ENCODE data around the gene CAMTA1.

The CAMTA1 gene

GRCh38 chr1:7543718-7544090, 758.5 kb downstream of the CAMTA1 start:
- Histone ChIP-seq H3K9ac (ENCODE audit: low read depth, low read length) (no peak overlapping the region), H3K4me3 (ENCODE audit: low read depth, low read length) (no peak overlapping the region), H3K4me1 (ENCODE audit: control insufficient read depth, insufficient read depth, low read length) (peaks cover 1% of the 10 kb centered on the region; the same call in 1 of the 2 replicates), H3K27me3 (ENCODE audit: control insufficient read depth, insufficient read depth, low read length) (no peaks in the 10 kb centered on the region), H3K36me3 (ENCODE audit: control insufficient read depth, insufficient read depth, low read length) (no peaks in the 10 kb centered on the region), H3K27ac (ENCODE audit: low read depth, low read length) (no peak overlapping the region), H3K9me3 (ENCODE audit: control insufficient read depth, insufficient read depth, low read length) (no peaks in the 10 kb centered on the region)

DNA sequence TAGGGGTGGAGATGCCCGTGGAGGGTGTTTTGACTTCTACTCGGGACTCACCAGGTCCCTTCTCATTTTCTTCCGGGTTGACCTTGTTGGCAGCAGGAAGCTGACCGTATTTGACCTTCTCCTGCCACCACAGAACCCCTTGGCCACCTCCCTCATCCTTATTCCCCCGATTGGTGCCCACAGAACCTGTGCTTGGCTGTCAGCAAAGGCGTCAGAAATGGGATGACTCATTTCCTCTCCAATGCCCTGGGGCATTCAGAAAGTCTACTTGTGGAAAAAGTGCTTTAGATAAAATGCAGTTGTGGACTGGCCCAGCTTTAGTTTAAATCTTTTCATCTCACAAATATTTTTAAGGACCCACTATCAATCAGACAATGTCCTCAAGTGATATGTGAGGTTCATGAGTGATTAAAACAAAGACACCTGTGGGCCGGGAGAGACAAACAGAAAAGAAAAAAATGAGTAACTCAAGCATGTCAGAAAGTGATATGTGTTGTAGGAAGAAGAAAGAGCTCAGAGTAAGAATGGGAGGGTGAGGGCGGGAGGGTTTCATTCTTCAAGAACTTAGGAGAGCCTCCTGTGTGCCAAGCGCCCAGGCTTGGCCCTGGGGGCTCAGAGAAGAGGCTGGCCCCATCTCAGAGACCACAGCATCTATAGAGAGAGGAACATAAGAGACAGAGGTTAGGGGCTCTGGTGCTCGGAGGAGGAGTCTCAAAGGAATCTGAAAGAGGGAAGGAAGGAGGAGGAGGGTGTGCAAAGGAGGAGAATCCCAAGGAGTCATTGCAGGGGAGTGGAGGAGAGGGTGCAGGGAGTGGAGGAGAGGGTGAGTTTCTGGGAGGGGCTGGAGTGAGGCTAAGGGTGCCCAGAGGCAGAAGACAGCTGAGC, 764.3 kb downstream of the CAMTA1 start:
- Histone ChIP-seq H3K4me3 (ENCODE audit: low read depth, low read length) (no peak overlapping the region), H3K4me1 (ENCODE audit: control insufficient read depth, insufficient read depth, low read length) (peaks cover 8% of the 10 kb centered on the region; the same call in 1 of the 2 replicates), H3K36me3 (ENCODE audit: control insufficient read depth, insufficient read depth, low read length) (no peaks in the 10 kb centered on the region), H3K9me3 (ENCODE audit: control insufficient read depth, insufficient read depth, low read length) (no peaks in the 10 kb centered on the region), H3K9ac (ENCODE audit: low read depth, low read length) (no peak overlapping the region), H3K27ac (ENCODE audit: low read depth, low read length) (no peak overlapping the region), H3K27me3 (ENCODE audit: control insufficient read depth, insufficient read depth, low read length) (no peaks in the 10 kb centered on the region)

GRCh38 chr1:7550261-7550865, 765.1 kb downstream of the CAMTA1 start:
- no peak overlapping the region for H3K27ac ChIP-seq (ENCODE audit: low read depth, low read length)

DNA sequence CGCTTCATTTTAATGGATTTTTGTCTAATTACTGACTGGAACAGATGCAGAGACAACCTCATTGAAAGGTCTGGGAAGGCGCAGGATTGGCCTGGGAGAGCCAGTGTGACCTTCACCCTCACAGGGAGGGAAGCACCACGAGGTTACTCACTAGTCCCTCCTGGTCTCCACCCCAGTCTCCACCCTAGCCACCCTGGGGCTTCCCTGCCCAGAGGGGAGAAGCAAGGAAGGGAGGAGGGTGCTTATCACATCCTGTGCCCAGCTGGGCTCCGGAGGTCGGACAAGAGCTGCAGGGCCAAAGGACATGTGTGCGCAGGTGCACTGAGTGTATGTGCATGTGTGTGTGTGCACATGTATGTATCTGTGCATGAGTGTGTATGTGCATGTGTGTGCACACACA, 765.7 kb downstream of the CAMTA1 start:
- no peak overlapping the region for H3K27ac ChIP-seq (ENCODE audit: low read depth, low read length)

More at GRCh38 chr1:7550261-7550865, 765.1 kb downstream of the CAMTA1 start:
- H3K9ac ChIP-seq (ENCODE audit: low read depth, low read length) = no peak overlapping the region
- H3K4me1 ChIP-seq (ENCODE audit: control insufficient read depth, insufficient read depth, low read length) = peaks cover 8% of the 10 kb centered on the region; the same call in 1 of the 2 replicates
- no peaks in the 10 kb centered on the region for H3K36me3 ChIP-seq (ENCODE audit: control insufficient read depth, insufficient read depth, low read length)
- no peaks in the 10 kb centered on the region for H3K9me3 ChIP-seq (ENCODE audit: control insufficient read depth, insufficient read depth, low read length)
- no peak overlapping the region for H3K4me3 ChIP-seq (ENCODE audit: low read depth, low read length)
- H3K27me3 ChIP-seq (ENCODE audit: control insufficient read depth, insufficient read depth, low read length) = no peaks in the 10 kb centered on the region

GRCh38 chr1:7551442-7551841, 766.2 kb downstream of the CAMTA1 start:
- Histone ChIP-seq H3K27me3 (ENCODE audit: control insufficient read depth, insufficient read depth, low read length) (no peaks in the 10 kb centered on the region), H3K4me1 (ENCODE audit: control insufficient read depth, insufficient read depth, low read length) (peaks cover 8% of the 10 kb centered on the region; the same call in 1 of the 2 replicates), H3K27ac (ENCODE audit: low read depth, low read length) (no peak overlapping the region), H3K9ac (ENCODE audit: low read depth, low read length) (no peak overlapping the region), H3K9me3 (ENCODE audit: control insufficient read depth, insufficient read depth, low read length) (no peaks in the 10 kb centered on the region), H3K36me3 (ENCODE audit: control insufficient read depth, insufficient read depth, low read length) (no peaks in the 10 kb centered on the region), H3K4me3 (ENCODE audit: low read depth, low read length) (no peak overlapping the region)

More for the DNA sequence above, 765.7 kb downstream of the CAMTA1 start:
- no peak overlapping the region for H3K4me3 ChIP-seq (ENCODE audit: low read depth, low read length)
- H3K36me3 ChIP-seq (ENCODE audit: control insufficient read depth, insufficient read depth, low read length) = no peaks in the 10 kb centered on the region
- no peaks in the 10 kb centered on the region for H3K27me3 ChIP-seq (ENCODE audit: control insufficient read depth, insufficient read depth, low read length)
- H3K9me3 ChIP-seq (ENCODE audit: control insufficient read depth, insufficient read depth, low read length) = no peaks in the 10 kb centered on the region
- H3K4me1 ChIP-seq (ENCODE audit: control insufficient read depth, insufficient read depth, low read length) = peaks cover 8% of the 10 kb centered on the region; the same call in 1 of the 2 replicates
- H3K9ac ChIP-seq (ENCODE audit: low read depth, low read length) = no peak overlapping the region

DNA sequence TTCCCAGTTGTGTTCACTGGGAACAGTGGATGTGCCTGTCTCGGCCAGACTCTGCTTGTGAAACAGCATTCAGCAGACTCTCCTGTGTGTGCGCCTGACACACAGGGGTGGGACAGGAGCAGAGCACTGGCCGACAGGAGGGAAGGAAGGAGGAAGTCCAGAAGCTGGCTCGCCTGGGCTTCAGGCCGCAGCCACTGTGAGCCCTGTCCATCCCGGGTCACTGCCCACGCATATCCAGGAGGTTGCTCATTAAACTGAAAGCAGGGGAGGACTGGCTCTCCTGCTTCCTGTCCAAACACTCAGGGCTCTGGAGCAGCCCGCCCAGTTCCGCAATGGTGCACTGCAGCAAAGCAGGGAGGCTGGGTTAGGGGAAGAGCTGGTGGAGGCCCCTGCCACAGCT, 767.1 kb downstream of the CAMTA1 start:
- H3K27me3 ChIP-seq (ENCODE audit: control insufficient read depth, insufficient read depth, low read length) = no peaks in the 10 kb centered on the region
- H3K9me3 ChIP-seq (ENCODE audit: control insufficient read depth, insufficient read depth, low read length) = no peaks in the 10 kb centered on the region
- no peaks in the 10 kb centered on the region for H3K36me3 ChIP-seq (ENCODE audit: control insufficient read depth, insufficient read depth, low read length)
- H3K4me3 ChIP-seq (ENCODE audit: low read depth, low read length) = no peak overlapping the region
- H3K4me1 ChIP-seq (ENCODE audit: control insufficient read depth, insufficient read depth, low read length) = peaks cover 8% of the 10 kb centered on the region; the same call in 1 of the 2 replicates
- H3K9ac ChIP-seq (ENCODE audit: low read depth, low read length) = no peak overlapping the region
- H3K27ac ChIP-seq (ENCODE audit: low read depth, low read length) = no peak overlapping the region

DNA sequence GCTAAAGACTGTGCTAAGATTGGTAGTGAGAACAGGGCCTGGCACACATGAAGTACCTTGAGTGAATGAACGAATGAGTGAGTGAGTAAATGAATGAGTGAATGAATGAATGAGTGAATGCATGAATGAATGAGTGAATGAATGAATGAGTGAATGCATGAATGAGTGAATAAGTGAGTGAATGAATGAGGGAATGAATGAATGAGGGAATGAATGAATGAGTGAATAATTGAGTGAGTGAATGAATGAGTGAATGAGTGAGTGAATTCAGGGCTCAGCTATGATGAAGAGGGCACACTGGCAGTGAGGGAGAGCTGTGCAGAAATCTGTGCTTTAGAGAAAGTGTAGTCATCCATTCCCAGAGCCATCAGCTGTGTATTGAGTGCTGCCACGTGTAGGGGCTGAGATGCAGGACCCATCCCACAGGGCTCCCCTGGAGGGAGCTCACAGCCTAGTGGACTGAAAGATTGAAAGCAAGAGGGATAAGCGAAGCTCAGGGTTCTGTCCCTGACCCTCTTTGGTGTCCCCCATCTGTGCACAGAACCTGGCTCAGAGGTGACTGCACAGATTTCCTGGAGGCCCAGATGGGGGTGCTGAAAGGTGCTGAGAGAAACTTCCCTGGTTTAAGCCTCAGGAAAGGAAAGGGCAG, 767.9 kb downstream of the CAMTA1 start:
- Histone ChIP-seq H3K9ac (ENCODE audit: low read depth, low read length) (no peak overlapping the region), H3K9me3 (ENCODE audit: control insufficient read depth, insufficient read depth, low read length) (no peaks in the 10 kb centered on the region), H3K27ac (ENCODE audit: low read depth, low read length) (no peak overlapping the region), H3K27me3 (ENCODE audit: control insufficient read depth, insufficient read depth, low read length) (no peaks in the 10 kb centered on the region), H3K4me1 (ENCODE audit: control insufficient read depth, insufficient read depth, low read length) (peaks cover 8% of the 10 kb centered on the region; the same call in 1 of the 2 replicates), H3K36me3 (ENCODE audit: control insufficient read depth, insufficient read depth, low read length) (no peaks in the 10 kb centered on the region), H3K4me3 (ENCODE audit: low read depth, low read length) (no peak overlapping the region)

GRCh38 chr1:7554385-7555235, 769.4 kb downstream of the CAMTA1 start:
- H3K27me3 ChIP-seq (ENCODE audit: control insufficient read depth, insufficient read depth, low read length) = no peaks in the 10 kb centered on the region
- H3K27ac ChIP-seq (ENCODE audit: low read depth, low read length) = no peak overlapping the region
- H3K36me3 ChIP-seq (ENCODE audit: control insufficient read depth, insufficient read depth, low read length) = no peaks in the 10 kb centered on the region
- H3K4me1 ChIP-seq (ENCODE audit: control insufficient read depth, insufficient read depth, low read length) = peaks cover 8% of the 10 kb centered on the region; the same call in 1 of the 2 replicates
- no peaks in the 10 kb centered on the region for H3K9me3 ChIP-seq (ENCODE audit: control insufficient read depth, insufficient read depth, low read length)
- no peak overlapping the region for H3K4me3 ChIP-seq (ENCODE audit: low read depth, low read length)
- H3K9ac ChIP-seq (ENCODE audit: low read depth, low read length) = no peak overlapping the region

- Histone ChIP-seq H3K4me3 (ENCODE audit: low read depth, low read length) (no peak overlapping the region), H3K27me3 (ENCODE audit: control insufficient read depth, insufficient read depth, low read length) (no peaks in the 10 kb centered on the region), H3K9ac (ENCODE audit: low read depth, low read length) (no peak overlapping the region), H3K9me3 (ENCODE audit: control insufficient read depth, insufficient read depth, low read length) (no peaks in the 10 kb centered on the region), H3K4me1 (ENCODE audit: control insufficient read depth, insufficient read depth, low read length) (0 out of 2 replicates have a peak, but pooled peaks cover 3% of the 10 kb centered on the region), H3K27ac (ENCODE audit: low read depth, low read length) (no peak overlapping the region), H3K36me3 (ENCODE audit: control insufficient read depth, insufficient read depth, low read length) (no peaks in the 10 kb centered on the region)
Observed at GRCh38 chr1:7555391-7556185, 770.3 kb downstream of the CAMTA1 start.

Data from HUES48 (cell line).